ENCODE measurements around the gene SIL1. TPM values are rescaled to one million over a fixed set of nuclear protein-coding genes. Genes with fewer than 3 reads are reported as not detected.
"Not testable (repeated sequence)": the region's sequence is repeated elsewhere in the genome, so short reads cannot be mapped to it uniquely, and the experiment has no call there.

Gene SIL1
- total and polyA plus RNA-seq, 10 donors, result 23.4 to 42.3 (median 32.6) TPM

- WGBS, 5 donors, result 74 to 82% (median 82%) methylated on average over 4 of the region's 4 CpGs
- DNase-seq, result no peak
- intact Hi-C loops (cut with DNase I; ENCODE audit: low total_unique reads), result no loop called here
- Histone ChIP-seq H3K4me3 (no peak overlapping the region), H3K27ac (peak overlapping the region in 1 of 8 donors; percentile 43), H3K36me3 (peaks cover 0 to 14% (median 0%) of the 10 kb centered on the region in 6 donors), H3K9me3 (no peaks in the 10 kb centered on the region), H3K4me1 (peaks cover 9 to 72% (median 36%) of the 10 kb centered on the region in 6 donors), H3K27me3 (replicated peaks in 1 of 7) (no peaks in the 10 kb centered on the region)
- TF ChIP-seq POLR2A (IDR thresholded peaks at IDR 0.05) (no peak), POLR2AphosphoS5 (IDR thresholded peaks at IDR 0.05) (no peak), CTCF (IDR thresholded peaks at IDR 0.05 in 8 of 11, conservative IDR thresholded peaks at IDR 0.05 in 3 of 11) (no peak)
These were observed 15.5 kb downstream of the SIL1 start for GRCh38 chr5:139182528-139183296.

GRCh38 chr5:139181835-139182452 is 16.2 kb downstream of the SIL1 start:
- Histone ChIP-seq H3K27me3 (replicated peaks in 1 of 7) (no peaks in the 10 kb centered on the region), H3K9me3 (no peaks in the 10 kb centered on the region), H3K27ac (peak overlapping the region in 1 of 8 donors; percentile 43), H3K4me3 (no peak overlapping the region), H3K36me3 (peaks cover 0 to 8% (median 0%) of the 10 kb centered on the region in 6 donors), H3K4me1 (peaks cover 12 to 80% (median 41%) of the 10 kb centered on the region in 6 donors)
- intact Hi-C loops (cut with DNase I; ENCODE audit: low total_unique reads), result no loop called here
- no peak for DNase-seq
- TF ChIP-seq POLR2AphosphoS5 (IDR thresholded peaks at IDR 0.05) (no peak), CTCF (IDR thresholded peaks at IDR 0.05 in 8 of 11, conservative IDR thresholded peaks at IDR 0.05 in 3 of 11) (no peak), POLR2A (IDR thresholded peaks at IDR 0.05) (no peak)
- WGBS, 5 donors, result 68 to 83% (median 78%) methylated on average over 8 of the region's 8 CpGs

GRCh38 chr5:139181322-139181730 is 16.8 kb downstream of the SIL1 start:
- Histone ChIP-seq H3K36me3 (peaks cover 0 to 1% (median 0%) of the 10 kb centered on the region in 6 donors), H3K4me1 (peaks cover 12 to 76% (median 41%) of the 10 kb centered on the region in 6 donors), H3K9me3 (no peaks in the 10 kb centered on the region), H3K27ac (peak overlapping the region in 1 of 8 donors; percentile 43), H3K27me3 (replicated peaks in 1 of 7) (no peaks in the 10 kb centered on the region), H3K4me3 (no peak overlapping the region)
- 80 to 94% (median 84%) methylated on average over 2 of the region's 2 CpGs for WGBS, 5 donors
- no peak for TF ChIP-seq POLR2A (IDR thresholded peaks at IDR 0.05)
- TF ChIP-seq CTCF (IDR thresholded peaks at IDR 0.05 in 8 of 11, conservative IDR thresholded peaks at IDR 0.05 in 3 of 11), result no peak
- TF ChIP-seq POLR2AphosphoS5 (IDR thresholded peaks at IDR 0.05), result no peak
- DNase-seq, result no peak
- intact Hi-C loops (cut with DNase I; ENCODE audit: low total_unique reads), result no loop called here

- Histone ChIP-seq H3K4me1 (peaks cover 12 to 71% (median 41%) of the 10 kb centered on the region in 6 donors), H3K9me3 (no peaks in the 10 kb centered on the region), H3K27me3 (replicated peaks in 1 of 7) (no peaks in the 10 kb centered on the region), H3K36me3 (no peaks in the 10 kb centered on the region), H3K27ac (no peak overlapping the region), H3K4me3 (no peak overlapping the region)
- 74 to 90% (median 82%) methylated on average over 1 of the region's 1 CpG for WGBS, 5 donors
- no peak for TF ChIP-seq POLR2A (IDR thresholded peaks at IDR 0.05)
- TF ChIP-seq CTCF (IDR thresholded peaks at IDR 0.05 in 8 of 11, conservative IDR thresholded peaks at IDR 0.05 in 3 of 11), result no peak
- TF ChIP-seq POLR2AphosphoS5 (IDR thresholded peaks at IDR 0.05), result no peak
- DNase-seq, result no peak
- intact Hi-C loops (cut with DNase I; ENCODE audit: low total_unique reads), result no loop called here
These were observed 17.3 kb downstream of the SIL1 start for GRCh38 chr5:139180850-139181249.

- Histone ChIP-seq H3K4me1 (peaks cover 12 to 63% (median 37%) of the 10 kb centered on the region in 6 donors), H3K27ac (peak overlapping the region in 4 of 8 donors; percentile 59 to 71 (median 61))
- H3K4me3 ChIP-seq; H3K27me3 ChIP-seq (replicated peaks in 1 of 7); DNase-seq; intact Hi-C loops (cut with DNase I; ENCODE audit: low total_unique reads); H3K9me3 ChIP-seq; H3K36me3 ChIP-seq: not testable (repeated sequence)
- 79 to 94% (median 92%) methylated on average over 8 of the region's 8 CpGs for WGBS, 5 donors
These were observed 18.2 kb downstream of the SIL1 start for GRCh38 chr5:139179778-139180513.

Measured in spleen (tissue), 11 donors.